Retinal pigment epithelial cell (primary cell): ENCODE results near the gene PBX4.

Experiments
- DNase-seq: peaks from one replicate; pipeline ENCODE4 v3.0.0-alpha.2; 2010; ENCODE audit warnings: low read depth
- H3K4me3 ChIP-seq: 2 replicates; pipeline ENCODE4 v1.5.1; 2011; ENCODE audit warnings: mild to moderate bottlenecking, low read length, control low read depth, moderate library complexity
- CTCF ChIP-seq: conservative IDR thresholded peaks from 2 replicates; pipeline ENCODE4 v1.5.1; 2011; ENCODE audit warnings: low read depth, low read length, control low read depth, inconsistent platforms

PBX4 gene

DNA sequence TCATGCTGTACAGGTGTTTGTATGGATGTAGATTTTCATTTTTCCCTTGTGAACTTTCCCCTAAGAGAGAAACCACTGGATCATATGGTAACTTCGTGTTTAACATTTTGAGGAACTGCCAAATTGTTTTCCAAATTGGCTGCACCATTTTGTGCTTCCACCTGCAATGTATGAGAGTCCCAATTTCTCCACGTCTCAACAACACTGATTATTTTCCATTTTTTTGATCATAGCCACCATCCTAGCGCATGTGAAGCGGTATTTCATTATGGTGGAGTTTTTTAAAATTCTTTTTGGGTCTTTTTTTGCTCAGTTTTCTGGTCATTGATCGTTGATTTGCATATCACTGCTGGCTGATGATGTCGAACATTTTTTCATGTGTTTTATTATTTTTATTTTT is 97.5 kb downstream of the PBX4 start:
- no peak for DNase-seq

GRCh38 chr19:19517235-19517619 is 101.3 kb downstream of the PBX4 start:
- DNase-seq: no peak
- H3K4me3 ChIP-seq: peak overlapping the region; percentile 77
- TF ChIP-seq CTCF: no peak

More for the DNA sequence above, 97.5 kb downstream of the PBX4 start:
- no peak for TF ChIP-seq CTCF
- no peak overlapping the region for H3K4me3 ChIP-seq

- TF ChIP-seq CTCF: peak; percentile 26
- H3K4me3 ChIP-seq: peak within 1 kb of the TSS; percentile 77
- DNase-seq: peak; percentile 53
Observed at GRCh38 chr19:19515642-19516519, 102.6 kb downstream of the PBX4 start, which contains the start of gene NDUFA13. Gene NDUFA13 (plus strand): TSS chr19:19516225. CDS start chr19:19516239, 14 bp downstream.

- no peak for TF ChIP-seq CTCF
- DNase-seq: no peak
- peak within 1 kb of the TSS; percentile 77 for H3K4me3 ChIP-seq
Observed at GRCh38 chr19:19514881-19515641, 103.4 kb downstream of the PBX4 start, which contains the start of gene TSSK6. Gene TSSK6 (minus strand): TSS chr19:19515548. CDS start chr19:19515427, 121 bp downstream.

DNA sequence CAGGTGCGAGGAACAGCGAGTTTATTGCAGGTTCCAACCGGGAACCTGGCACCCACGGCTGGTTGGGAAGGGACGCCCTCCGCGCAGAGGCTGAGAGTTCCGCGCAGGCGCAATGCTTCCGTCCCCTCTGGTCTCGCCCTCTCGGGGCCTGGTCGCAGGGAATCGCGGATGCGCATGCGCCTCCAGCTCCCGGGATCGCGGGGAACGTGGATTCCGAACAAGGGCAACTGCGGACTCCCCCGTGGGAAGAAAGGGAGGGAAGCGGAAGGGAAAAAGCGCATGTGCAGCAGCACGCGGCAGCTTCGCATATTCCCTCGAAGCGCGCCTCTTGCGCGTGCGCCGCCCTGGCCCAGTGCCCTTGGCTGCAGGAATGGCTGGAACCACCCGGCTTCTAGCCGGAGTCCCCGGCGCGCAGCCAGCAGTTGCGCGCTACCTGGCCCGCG is 104.3 kb downstream of the PBX4 start:
- no peak for DNase-seq
- no peak for TF ChIP-seq CTCF
- no peak overlapping the region for H3K4me3 ChIP-seq

GRCh38 chr19:19513682-19514081 is 104.8 kb downstream of the PBX4 start:
- H3K4me3 ChIP-seq: no peak overlapping the region
- no peak for DNase-seq
- no peak for TF ChIP-seq CTCF
